ENCODE results near the gene WDR81. TPM values are rescaled to one million over a fixed set of nuclear protein-coding genes. Genes with fewer than 3 reads are reported as not detected.
"Not testable (repeated sequence)": the region's sequence is repeated elsewhere in the genome, so short reads cannot be mapped to it uniquely, and the experiment has no call there.

WDR81 gene
- total RNA-seq, 2 donors from 2014 or later: 13.4 to 17.9 TPM

DNA sequence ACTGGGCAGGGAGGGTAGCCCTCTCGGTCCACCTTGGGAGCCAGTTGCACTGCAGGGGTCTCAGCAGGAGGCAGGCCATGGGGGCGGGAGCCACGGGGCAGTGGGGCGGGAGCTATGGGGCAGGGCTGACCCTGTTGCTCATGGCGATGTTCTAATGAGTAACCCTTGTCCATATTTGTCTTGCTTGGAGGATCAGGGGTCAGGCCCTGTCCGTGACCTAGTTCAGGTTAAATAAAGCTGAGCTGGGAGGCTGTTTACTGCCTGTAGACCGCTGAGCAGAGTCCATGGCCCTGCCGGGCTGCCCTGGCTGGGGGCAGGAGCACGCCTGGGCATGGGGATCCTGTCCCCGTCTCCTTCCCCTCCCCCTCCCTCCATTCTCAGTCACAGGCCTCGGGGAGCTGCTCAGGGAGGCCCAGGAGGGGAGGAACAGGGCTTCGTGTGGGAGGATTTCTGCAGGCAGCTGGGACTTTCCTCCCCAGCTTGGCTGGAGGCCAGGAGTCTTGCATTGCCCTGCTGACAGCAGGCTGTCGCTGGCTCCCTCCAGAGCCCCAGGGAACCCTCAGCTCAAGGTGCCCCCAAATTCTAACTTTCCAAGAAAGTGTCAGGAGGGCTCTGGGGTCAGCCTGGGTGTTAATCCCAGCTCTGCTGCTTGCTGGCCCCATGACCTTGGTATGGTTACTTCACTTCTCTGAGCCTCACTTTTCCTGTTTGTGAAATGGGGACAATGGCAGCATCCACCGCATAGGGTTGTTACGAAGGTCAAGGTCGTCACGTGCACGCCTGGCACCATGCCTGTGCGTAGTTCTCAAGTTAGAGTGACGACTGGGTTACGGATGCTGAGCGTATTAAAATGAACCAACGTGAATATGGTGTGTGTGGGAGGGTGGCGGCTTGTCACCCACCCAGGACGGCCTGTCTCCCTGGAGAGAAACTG is 12.1 kb downstream of the WDR81 start:
- WGBS, 2 experiments (ENCODE audit: insufficient coverage in 1 of 2, insufficient read length in 1 of 2): 80 to 85% methylated on average over 16 to 25 of the region's 25 CpGs
- H3K36me3 ChIP-seq (ENCODE audit: control insufficient read depth, insufficient read depth, low read length): peaks cover 4% of the 10 kb centered on the region
- peak overlapping the region; percentile 17 for H3K27ac ChIP-seq (ENCODE audit: low read depth, low read length)
- H3K27me3 ChIP-seq (ENCODE audit: control insufficient read depth, insufficient read depth, low read length, poor library complexity, severe bottlenecking): no peaks in the 10 kb centered on the region
- no peak overlapping the region for H3K9ac ChIP-seq (ENCODE audit: extremely low read depth, low read length, poor library complexity, severe bottlenecking)
- Mint-ChIP-seq H3K4me3 (no peak overlapping the region), H3K27me3 (ENCODE audit: insufficient read depth) (no peaks in the 10 kb centered on the region), H3K36me3 (ENCODE audit: low read depth) (peaks cover 23% of the 10 kb centered on the region), H3K27ac (no peak overlapping the region), H3K4me1 (peaks cover 4% of the 10 kb centered on the region), H3K9me3 (peaks cover 8% of the 10 kb centered on the region)
- no peaks in the 10 kb centered on the region for H3K4me1 ChIP-seq (ENCODE audit: control insufficient read depth, insufficient read depth, low read length)
- H3K9me3 ChIP-seq (ENCODE audit: control insufficient read depth, low read length): no peaks in the 10 kb centered on the region
- TF ChIP-seq, protein P1, sequence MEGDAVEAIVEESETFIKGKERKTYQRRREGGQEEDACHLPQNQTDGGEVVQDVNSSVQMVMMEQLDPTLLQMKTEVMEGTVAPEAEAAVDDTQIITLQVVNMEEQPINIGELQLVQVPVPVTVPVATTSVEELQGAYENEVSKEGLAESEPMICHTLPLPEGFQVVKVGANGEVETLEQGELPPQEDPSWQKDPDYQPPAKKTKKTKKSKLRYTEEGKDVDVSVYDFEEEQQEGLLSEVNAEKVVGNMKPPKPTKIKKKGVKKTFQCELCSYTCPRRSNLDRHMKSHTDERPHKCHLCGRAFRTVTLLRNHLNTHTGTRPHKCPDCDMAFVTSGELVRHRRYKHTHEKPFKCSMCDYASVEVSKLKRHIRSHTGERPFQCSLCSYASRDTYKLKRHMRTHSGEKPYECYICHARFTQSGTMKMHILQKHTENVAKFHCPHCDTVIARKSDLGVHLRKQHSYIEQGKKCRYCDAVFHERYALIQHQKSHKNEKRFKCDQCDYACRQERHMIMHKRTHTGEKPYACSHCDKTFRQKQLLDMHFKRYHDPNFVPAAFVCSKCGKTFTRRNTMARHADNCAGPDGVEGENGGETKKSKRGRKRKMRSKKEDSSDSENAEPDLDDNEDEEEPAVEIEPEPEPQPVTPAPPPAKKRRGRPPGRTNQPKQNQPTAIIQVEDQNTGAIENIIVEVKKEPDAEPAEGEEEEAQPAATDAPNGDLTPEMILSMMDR (conservative IDR thresholded peaks at IDR 0.05): no peak
- no peak overlapping the region for H3K4me3 ChIP-seq (ENCODE audit: low read length)
- DNase-seq: no peak

DNA sequence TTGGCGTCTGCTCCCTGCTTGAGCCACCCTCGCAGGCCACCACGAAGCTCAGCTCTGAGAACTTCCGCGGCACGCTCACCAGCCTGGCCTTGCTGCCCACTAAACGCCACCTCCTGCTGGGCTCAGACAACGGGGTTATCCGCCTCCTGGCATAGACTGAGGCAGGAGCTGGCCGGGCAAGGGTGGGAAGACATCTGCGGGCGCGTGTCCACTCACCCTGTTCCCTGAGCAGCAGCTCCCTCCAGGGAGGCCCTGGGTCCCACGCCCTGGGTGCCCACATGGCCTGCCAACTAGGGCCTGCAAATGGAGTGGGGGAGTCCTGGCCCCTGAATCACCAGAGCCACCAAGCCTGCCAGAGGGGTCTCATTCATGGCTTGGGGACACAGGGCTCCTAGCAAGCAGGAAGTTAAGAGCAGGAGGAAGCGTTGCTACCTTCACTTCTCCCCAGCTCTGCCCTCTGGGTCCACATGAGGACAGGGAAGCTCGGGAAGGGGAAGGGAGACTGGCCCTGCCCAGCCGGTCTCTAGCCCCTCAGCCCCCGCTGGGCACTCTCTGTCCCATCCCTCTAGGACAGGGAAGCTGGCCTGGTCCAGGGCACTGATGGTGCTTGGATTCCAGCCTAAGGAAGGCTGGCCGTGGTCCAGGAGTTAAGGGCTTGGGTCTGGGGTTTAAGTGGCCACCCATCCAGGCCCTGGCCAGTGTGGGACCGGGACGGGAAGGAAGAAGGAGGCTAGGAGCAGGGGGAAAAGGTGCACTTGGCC is 13.2 kb downstream of the WDR81 start:
- H3K27ac ChIP-seq (ENCODE audit: low read depth, low read length): no peak overlapping the region
- H3K36me3 Mint-ChIP-seq (ENCODE audit: low read depth): peaks cover 23% of the 10 kb centered on the region
- H3K27me3 Mint-ChIP-seq (ENCODE audit: insufficient read depth): peaks cover 1% of the 10 kb centered on the region
- no peak overlapping the region for H3K4me3 Mint-ChIP-seq
- H3K4me1 ChIP-seq (ENCODE audit: control insufficient read depth, insufficient read depth, low read length): no peaks in the 10 kb centered on the region
- H3K9ac ChIP-seq (ENCODE audit: extremely low read depth, low read length, poor library complexity, severe bottlenecking): no peak overlapping the region
- no peak overlapping the region for H3K27ac Mint-ChIP-seq
- H3K4me3 ChIP-seq (ENCODE audit: low read length): no peak overlapping the region
- peaks cover 10% of the 10 kb centered on the region for H3K9me3 Mint-ChIP-seq
- H3K27me3 ChIP-seq (ENCODE audit: control insufficient read depth, insufficient read depth, low read length, poor library complexity, severe bottlenecking): no peaks in the 10 kb centered on the region
- 92 to 96% methylated on average over 14 to 21 of the region's 21 CpGs for WGBS, 2 experiments (ENCODE audit: insufficient coverage in 1 of 2, insufficient read length in 1 of 2)
- H3K36me3 ChIP-seq (ENCODE audit: control insufficient read depth, insufficient read depth, low read length): peaks cover 4% of the 10 kb centered on the region
- H3K9me3 ChIP-seq (ENCODE audit: control insufficient read depth, low read length): no peaks in the 10 kb centered on the region
- DNase-seq: no peak
- TF ChIP-seq, protein P1 (conservative IDR thresholded peaks at IDR 0.05): no peak
- H3K4me1 Mint-ChIP-seq: peaks cover 6% of the 10 kb centered on the region

DNA sequence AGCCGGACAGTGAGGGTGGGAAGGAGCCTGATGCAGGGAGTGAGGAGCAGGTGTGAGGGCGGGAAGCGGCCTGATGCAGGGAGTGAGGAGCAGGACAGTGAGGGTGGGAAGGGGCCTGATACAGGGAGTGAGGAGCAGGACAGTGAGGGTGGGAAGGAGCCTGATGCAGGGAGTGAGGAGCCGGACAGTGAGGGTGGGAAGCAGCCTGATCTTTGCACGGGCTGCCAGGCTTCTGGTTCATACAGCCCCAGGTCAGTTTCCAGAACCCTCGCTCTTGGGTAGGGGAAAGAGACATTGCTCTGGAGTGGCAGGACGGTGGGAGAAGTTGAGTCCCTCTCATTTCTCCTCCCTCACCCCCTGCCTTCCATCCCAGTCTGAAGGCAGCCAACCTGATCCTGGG is 17.4 kb downstream of the WDR81 start:
- H3K9ac ChIP-seq (ENCODE audit: extremely low read depth, low read length, poor library complexity, severe bottlenecking); H3K36me3 ChIP-seq (ENCODE audit: control insufficient read depth, insufficient read depth, low read length); H3K4me3 ChIP-seq (ENCODE audit: low read length); H3K9me3 Mint-ChIP-seq; H3K4me1 Mint-ChIP-seq; H3K27me3 Mint-ChIP-seq (ENCODE audit: insufficient read depth); H3K27me3 ChIP-seq (ENCODE audit: control insufficient read depth, insufficient read depth, low read length, poor library complexity, severe bottlenecking); H3K27ac ChIP-seq (ENCODE audit: low read depth, low read length); H3K27ac Mint-ChIP-seq; H3K4me3 Mint-ChIP-seq; DNase-seq; H3K4me1 ChIP-seq (ENCODE audit: control insufficient read depth, insufficient read depth, low read length); H3K9me3 ChIP-seq (ENCODE audit: control insufficient read depth, low read length): not testable (repeated sequence)
- 85 to 98% methylated on average over 5 to 6 of the region's 7 CpGs for WGBS, 2 experiments (ENCODE audit: insufficient coverage in 1 of 2, insufficient read length in 1 of 2)
- H3K36me3 Mint-ChIP-seq (ENCODE audit: low read depth): peaks cover 17% of the 10 kb centered on the region
